Keratinocyte (primary cell): Measurements from ENCODE around the gene PHF14. TPM values are rescaled to one million over a fixed set of nuclear protein-coding genes. Genes with fewer than 3 reads are reported as not detected.

Experiments used
- DNase-seq: peaks from one replicate; pipeline ENCODE4 v3.0.0-alpha.2; 2011; ENCODE audit warnings: low read depth, missing footprints, low spot score
- FAIRE-seq: peaks from 2 replicates; lab custom pipeline; 2011; peaks lifted over from hg19 to GRCh38; lab: Jason Lieb, UNC
- H2AFZ ChIP-seq: 2 replicates; pipeline ENCODE4 v1.6.0; 2012; ENCODE audit warnings: low read length, control low read depth, inconsistent platforms; ENCODE audit not compliant: control insufficient read depth
- H3K27ac ChIP-seq: 2 replicates; pipeline ENCODE4 v1.5.1; 2011; ENCODE audit warnings: low read length; ENCODE audit not compliant: control insufficient read depth, insufficient read depth
- H3K27me3 ChIP-seq: 3 replicates; pipeline ENCODE4 v1.6.0; 2011; ENCODE audit warnings: low read length; ENCODE audit not compliant: control insufficient read depth, insufficient read depth; ENCODE audit errors: extremely low read depth
- H3K36me3 ChIP-seq, 2 experiments: 2 replicates in 1 of 2; 3 replicates in 1 of 2; pipeline ENCODE4 v1.5.1; 2011; ENCODE audit warnings: low read length in 2 of 2, mild to moderate bottlenecking in 1 of 2; ENCODE audit not compliant: control insufficient read depth in 2 of 2, insufficient read depth in 2 of 2; ENCODE audit errors: extremely low read depth in 1 of 2
- H3K4me1 ChIP-seq: 3 replicates; pipeline ENCODE4 v1.5.1; 2011; ENCODE audit warnings: low read length; ENCODE audit not compliant: control insufficient read depth, insufficient read depth; ENCODE audit errors: extremely low read depth
- H3K4me2 ChIP-seq: 3 replicates; pipeline ENCODE4 v1.6.0; 2011; ENCODE audit warnings: low read depth, low read length; ENCODE audit not compliant: control insufficient read depth, insufficient read depth; ENCODE audit errors: extremely low read depth
- H3K4me3 ChIP-seq, 3 experiments: fragments of 200-600 bp in 1 of 3; sonication (generic) in 1 of 3; 2 replicates in 2 of 3; 3 replicates in 1 of 3; pipeline ENCODE4 v1.5.1; 2011 to 2016; ENCODE audit warnings: low read length in 3 of 3, mild to moderate bottlenecking in 3 of 3, control low read depth in 2 of 3, inconsistent platforms in 1 of 3, low read depth in 1 of 3, mixed read lengths in 1 of 3, mixed run types in 1 of 3, moderate library complexity in 1 of 3; ENCODE audit not compliant: control insufficient read depth in 2 of 3, insufficient read depth in 2 of 3; ENCODE audit errors: extremely low read depth in 1 of 3
- H3K79me2 ChIP-seq: 2 replicates; pipeline ENCODE4 v1.6.0; 2012; ENCODE audit warnings: low read length; ENCODE audit not compliant: control insufficient read depth, insufficient read depth
- H3K9ac ChIP-seq: 3 replicates; pipeline ENCODE4 v1.6.0; 2011; ENCODE audit warnings: low read length; ENCODE audit not compliant: control insufficient read depth, insufficient read depth; ENCODE audit errors: extremely low read depth
- H3K9me1 ChIP-seq: 3 replicates; pipeline ENCODE4 v1.6.0; 2011; ENCODE audit warnings: low read length; ENCODE audit not compliant: control insufficient read depth, insufficient read depth; ENCODE audit errors: extremely low read depth
- H3K9me3 ChIP-seq: 2 replicates; pipeline ENCODE4 v1.5.1; 2012; ENCODE audit warnings: low read depth, low read length; ENCODE audit not compliant: control insufficient read depth
- H4K20me1 ChIP-seq: 3 replicates; pipeline ENCODE4 v1.6.0; 2011; ENCODE audit warnings: low read length; ENCODE audit not compliant: control insufficient read depth, insufficient read depth; ENCODE audit errors: extremely low read depth
- EZH2 ChIP-seq: IDR thresholded peaks from one replicate; pipeline ENCODE4 v1.6.1; 2012; ENCODE audit warnings: inconsistent platforms, mild to moderate bottlenecking, low read length, moderate library complexity
- dilution Hi-C: fragments of 300-500 bp; cut with MboI; formaldehyde crosslinking; loops from one replicate; pipeline ENCODE4 v1.7.0; 2020; ENCODE audit warnings: low sequenced_read_pairs; ENCODE audit not compliant: extremely low pct_ligation_motif_present
- polyA plus RNA-seq, 5 experiments: library from polyadenylated mRNA; depleted of rRNA in 3 of 5; stranded (reverse) in 3 of 5; stranded (forward) in 1 of 5; unstranded in 1 of 5; fragments of >200 nt; gene quantifications; 1 replicate in 1 of 5; 2 replicates in 3 of 5; 3 replicates in 1 of 5; pipeline versions ENCODE4 v1.2.1 to v1.2.3, GENCODE V29; 2011 to 2012; ENCODE audit warnings: missing spikeins in 2 of 5, low read depth in 1 of 5, low replicate concordance in 1 of 5
- TF ChIP-seq, protein P1 (sequence below), 3 experiments: IDR thresholded peaks in 1 of 3; conservative IDR thresholded peaks in 1 of 3; optimal IDR thresholded peaks in 1 of 3; 2 replicates in 2 of 3; 3 replicates in 1 of 3; pipeline versions ENCODE3 to v1.5.1; 2011; ENCODE audit warnings: low read length in 3 of 3, mild to moderate bottlenecking in 3 of 3, moderate library complexity in 2 of 3, control low read depth in 1 of 3, inconsistent platforms in 1 of 3; ENCODE audit not compliant: insufficient read depth in 2 of 3; ENCODE audit errors: extremely low read depth in 1 of 3

The PHF14 gene
- polyA plus RNA-seq, 1 donor (not counting 4 experiments of a cell fraction or from before 2014, with no cell fraction given), result 16.9 TPM

DNA sequence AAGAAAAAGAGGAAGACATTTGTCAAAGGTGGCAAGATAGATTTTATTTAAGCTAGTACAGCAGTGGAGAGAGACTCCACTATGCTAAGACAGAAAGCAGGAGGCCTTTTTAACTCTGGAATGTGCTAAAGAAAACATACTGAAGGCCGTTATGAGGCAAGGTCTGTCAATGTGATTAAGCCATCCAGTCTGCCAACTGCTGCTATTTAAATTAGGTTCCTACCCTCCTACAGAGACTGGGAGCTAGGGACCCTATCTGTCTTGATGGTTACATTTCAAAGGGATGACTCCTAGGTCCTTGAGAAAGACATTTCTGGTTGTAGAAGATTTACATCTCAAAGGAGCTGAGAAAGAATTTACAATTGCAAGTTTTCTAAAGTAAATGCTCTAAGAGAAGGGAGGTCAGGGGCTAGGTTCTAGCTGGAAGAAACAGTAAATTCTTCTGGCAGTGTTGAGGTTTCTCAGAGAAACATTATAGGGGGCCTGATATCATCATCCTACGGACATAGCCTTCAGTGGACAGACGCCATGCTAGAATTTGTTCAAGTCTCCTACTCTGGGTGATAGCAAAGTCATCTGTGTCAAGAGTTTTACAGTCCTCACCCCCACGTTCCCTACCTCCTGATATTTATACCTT lies 211.6 kb downstream of the PHF14 start:
- H3K36me3 ChIP-seq, result no peaks in the 10 kb centered on the region
- no peak overlapping the region for H3K4me3 ChIP-seq
- no peaks in the 10 kb centered on the region for H3K79me2 ChIP-seq
- H3K4me2 ChIP-seq, result no peak overlapping the region
- no peaks in the 10 kb centered on the region for H3K4me1 ChIP-seq
- H3K9me3 ChIP-seq, result no peaks in the 10 kb centered on the region
- H3K27ac ChIP-seq, result no peak overlapping the region
- H2AFZ ChIP-seq, result no peak overlapping the region
- H4K20me1 ChIP-seq, result no peaks in the 10 kb centered on the region
- DNase-seq (no peak), FAIRE-seq (no peak)
- H3K9ac ChIP-seq, result no peak overlapping the region
- no peaks in the 10 kb centered on the region for H3K9me1 ChIP-seq
- H3K27me3 ChIP-seq, result no peaks in the 10 kb centered on the region
- TF ChIP-seq, protein P1, sequence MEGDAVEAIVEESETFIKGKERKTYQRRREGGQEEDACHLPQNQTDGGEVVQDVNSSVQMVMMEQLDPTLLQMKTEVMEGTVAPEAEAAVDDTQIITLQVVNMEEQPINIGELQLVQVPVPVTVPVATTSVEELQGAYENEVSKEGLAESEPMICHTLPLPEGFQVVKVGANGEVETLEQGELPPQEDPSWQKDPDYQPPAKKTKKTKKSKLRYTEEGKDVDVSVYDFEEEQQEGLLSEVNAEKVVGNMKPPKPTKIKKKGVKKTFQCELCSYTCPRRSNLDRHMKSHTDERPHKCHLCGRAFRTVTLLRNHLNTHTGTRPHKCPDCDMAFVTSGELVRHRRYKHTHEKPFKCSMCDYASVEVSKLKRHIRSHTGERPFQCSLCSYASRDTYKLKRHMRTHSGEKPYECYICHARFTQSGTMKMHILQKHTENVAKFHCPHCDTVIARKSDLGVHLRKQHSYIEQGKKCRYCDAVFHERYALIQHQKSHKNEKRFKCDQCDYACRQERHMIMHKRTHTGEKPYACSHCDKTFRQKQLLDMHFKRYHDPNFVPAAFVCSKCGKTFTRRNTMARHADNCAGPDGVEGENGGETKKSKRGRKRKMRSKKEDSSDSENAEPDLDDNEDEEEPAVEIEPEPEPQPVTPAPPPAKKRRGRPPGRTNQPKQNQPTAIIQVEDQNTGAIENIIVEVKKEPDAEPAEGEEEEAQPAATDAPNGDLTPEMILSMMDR (optimal IDR thresholded peaks at IDR 0.05 in 1 of 3, IDR thresholded peaks at IDR 0.05 in 1 of 3, conservative IDR thresholded peaks at IDR 0.05 in 1 of 3; ENCODE audit: extremely low read depth in 1 of 3, insufficient read depth in 2 of 3, low read length in 3 of 3), result no peak
- TF ChIP-seq EZH2, result no peak
- dilution Hi-C loops, result no loop called here

DNA sequence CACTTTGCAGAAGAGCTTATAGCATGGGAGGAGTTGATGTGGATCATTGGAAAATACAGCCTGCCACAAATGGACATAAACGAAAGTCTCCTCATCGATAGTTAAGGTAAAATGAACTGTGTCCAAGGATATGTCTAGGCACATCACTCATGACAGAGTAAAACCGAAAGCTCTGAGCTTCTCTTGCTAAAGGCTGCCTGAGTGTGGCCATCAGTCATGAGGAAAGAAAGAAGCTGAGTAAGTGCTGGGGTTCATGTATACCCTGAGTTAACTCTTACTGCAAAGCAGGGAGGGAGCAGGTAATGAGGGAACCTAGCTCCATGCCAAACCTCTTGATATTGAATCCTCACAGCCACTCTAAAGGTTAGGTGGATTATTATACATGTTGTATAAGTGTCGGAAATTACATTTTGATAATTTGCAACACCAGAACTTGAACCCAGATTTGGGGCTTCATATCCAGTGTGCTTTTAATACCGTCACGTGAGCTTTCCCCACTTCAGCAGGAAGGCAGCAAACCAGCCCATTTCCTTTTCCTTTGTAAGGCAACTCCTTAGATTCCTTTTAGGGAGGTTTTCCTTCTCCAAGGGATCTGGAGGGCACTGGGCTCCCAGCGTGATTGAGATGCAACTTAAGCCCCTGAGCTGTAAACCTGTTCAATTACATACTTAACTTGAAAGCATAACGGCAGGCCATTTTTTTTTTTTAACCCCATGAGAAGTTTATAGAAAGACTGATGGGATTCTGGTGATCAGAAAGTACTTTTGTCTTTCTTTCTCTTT lies 215.0 kb downstream of the PHF14 start:
- no peaks in the 10 kb centered on the region for H3K36me3 ChIP-seq
- no peak overlapping the region for H3K4me2 ChIP-seq
- FAIRE-seq, result no peak
- H2AFZ ChIP-seq, result no peak overlapping the region
- no peaks in the 10 kb centered on the region for H3K9me1 ChIP-seq
- no peaks in the 10 kb centered on the region for H3K27me3 ChIP-seq
- no peaks in the 10 kb centered on the region for H4K20me1 ChIP-seq
- H3K9me3 ChIP-seq, result no peaks in the 10 kb centered on the region
- no peak overlapping the region for H3K4me3 ChIP-seq
- no peak for DNase-seq
- no peaks in the 10 kb centered on the region for H3K79me2 ChIP-seq
- no peak overlapping the region for H3K27ac ChIP-seq
- dilution Hi-C loops, result no loop called here
- no peak for TF ChIP-seq EZH2
- TF ChIP-seq, protein P1 (optimal IDR thresholded peaks at IDR 0.05 in 1 of 3, IDR thresholded peaks at IDR 0.05 in 1 of 3, conservative IDR thresholded peaks at IDR 0.05 in 1 of 3; ENCODE audit: extremely low read depth in 1 of 3, insufficient read depth in 2 of 3, low read length in 3 of 3), result no peak
- no peaks in the 10 kb centered on the region for H3K4me1 ChIP-seq
- no peak overlapping the region for H3K9ac ChIP-seq
